ENCODE measurements around the gene KXD1. TPM values are rescaled to one million over a fixed set of nuclear protein-coding genes. Genes with fewer than 3 reads are reported as not detected.

The KXD1 gene
- total and polyA plus RNA-seq, 2 donors (not counting 1 experiment from before 2014, with no cell fraction given) = 90.0 to 166 TPM

DNA sequence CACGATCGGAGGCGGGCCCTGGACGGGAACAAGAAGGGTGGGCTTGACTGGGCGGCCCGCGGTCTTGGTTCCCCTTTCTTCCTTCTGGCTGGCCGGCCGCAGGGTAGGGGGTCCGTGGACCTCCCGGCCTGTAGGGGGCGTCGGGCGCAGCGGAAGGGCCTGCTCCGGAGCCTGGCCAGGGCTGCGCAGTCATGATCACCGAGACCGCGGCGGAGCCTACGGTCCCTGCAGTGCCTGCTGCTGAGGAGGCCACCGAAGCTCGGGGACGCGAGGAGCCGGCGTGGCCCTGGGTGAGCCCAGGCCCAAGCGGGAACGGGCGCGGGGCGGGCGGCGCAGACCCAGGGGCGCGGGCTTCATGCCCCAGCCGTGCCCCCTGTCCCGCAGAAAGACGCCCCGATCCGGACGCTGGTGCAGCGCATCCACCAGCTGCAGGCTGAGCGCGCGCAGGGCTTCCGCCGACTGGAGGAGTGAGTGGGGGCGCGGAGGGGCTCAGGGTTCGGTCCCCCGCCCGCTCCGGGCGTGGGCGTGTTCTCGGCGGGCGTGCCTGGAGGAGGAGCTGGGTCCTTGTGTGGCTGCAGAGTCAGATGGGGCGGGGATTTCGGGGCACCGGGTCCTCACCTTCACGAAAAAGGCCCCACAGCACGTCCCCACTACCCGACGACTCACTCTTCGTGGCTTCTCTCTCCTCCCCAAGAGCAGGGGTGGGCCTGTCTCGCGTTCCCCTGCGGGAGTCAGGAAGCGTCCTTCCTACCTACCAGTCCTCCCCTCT, 31.1 kb downstream of the KXD1 start, which contains the start of gene REX1BD:
REX1BD (plus strand) TSS at position 188 of the 769 bp plus-strand sequence; CDS start at position 192, 4 bp downstream.
- no peaks in the 10 kb centered on the region for H3K27me3 ChIP-seq (replicated peaks in 1 of 4; ENCODE audit: control extremely low read depth in 1 of 4, control insufficient read depth in 3 of 4, insufficient read depth in 4 of 4, low read length in 3 of 4)
- H3K36me3 ChIP-seq (replicated peaks in 1 of 2; ENCODE audit: control extremely low read depth in 1 of 2, control insufficient read depth in 1 of 2, extremely low read depth in 1 of 2, insufficient read depth in 2 of 2, low read length in 1 of 2) = peaks cover 0 to 6% of the 10 kb centered on the region in 2 experiments
- H3K27ac ChIP-seq (ENCODE audit: low read length in 2 of 2) = peak within 1 kb of the TSS; percentile 73 to 82
- peak within 1 kb of the TSS; percentile 46 to 92 (median 77) for H3K4me3 ChIP-seq (ENCODE audit: control extremely low read depth in 1 of 5, extremely low read depth in 1 of 5, insufficient read depth in 1 of 5, low read depth in 2 of 5, low read length in 4 of 5)
- WGBS (ENCODE audit: insufficient coverage) = under 1% methylated on average over 63 of the region's 72 CpGs
- no peaks in the 10 kb centered on the region for H3K9me3 ChIP-seq (ENCODE audit: control extremely low read depth in 1 of 3, control insufficient read depth in 2 of 3, insufficient read depth in 1 of 3, low read length in 2 of 3)
- Mint-ChIP-seq H3K27ac (peak within 1 kb of the TSS; percentile 89), H3K4me1 (peaks cover 30% of the 10 kb centered on the region), H3K4me3 (peak within 1 kb of the TSS; percentile 76), H3K27me3 (no peaks in the 10 kb centered on the region), H3K9me3 (ENCODE audit: insufficient read depth) (no peaks in the 10 kb centered on the region)
- intact Hi-C loops (cut with micrococcal nuclease) = loop anchor here (1.0 to 5.0 kb wide), 7 partner anchors 17 to 330 kb away; partner anchors contain the start of genes COPE, DDX49, ELL and FKBP8
- TF ChIP-seq, protein P1, sequence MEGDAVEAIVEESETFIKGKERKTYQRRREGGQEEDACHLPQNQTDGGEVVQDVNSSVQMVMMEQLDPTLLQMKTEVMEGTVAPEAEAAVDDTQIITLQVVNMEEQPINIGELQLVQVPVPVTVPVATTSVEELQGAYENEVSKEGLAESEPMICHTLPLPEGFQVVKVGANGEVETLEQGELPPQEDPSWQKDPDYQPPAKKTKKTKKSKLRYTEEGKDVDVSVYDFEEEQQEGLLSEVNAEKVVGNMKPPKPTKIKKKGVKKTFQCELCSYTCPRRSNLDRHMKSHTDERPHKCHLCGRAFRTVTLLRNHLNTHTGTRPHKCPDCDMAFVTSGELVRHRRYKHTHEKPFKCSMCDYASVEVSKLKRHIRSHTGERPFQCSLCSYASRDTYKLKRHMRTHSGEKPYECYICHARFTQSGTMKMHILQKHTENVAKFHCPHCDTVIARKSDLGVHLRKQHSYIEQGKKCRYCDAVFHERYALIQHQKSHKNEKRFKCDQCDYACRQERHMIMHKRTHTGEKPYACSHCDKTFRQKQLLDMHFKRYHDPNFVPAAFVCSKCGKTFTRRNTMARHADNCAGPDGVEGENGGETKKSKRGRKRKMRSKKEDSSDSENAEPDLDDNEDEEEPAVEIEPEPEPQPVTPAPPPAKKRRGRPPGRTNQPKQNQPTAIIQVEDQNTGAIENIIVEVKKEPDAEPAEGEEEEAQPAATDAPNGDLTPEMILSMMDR (IDR thresholded peaks at IDR 0.05) = peak; percentile 80
- TF ChIP-seq EZH2 (IDR thresholded peaks at IDR 0.05; ENCODE audit: borderline replicate concordance, insufficient read depth, low read depth, low read length, poor library complexity, severe bottlenecking) = no peak
- H3K79me2 ChIP-seq (ENCODE audit: control insufficient read depth, insufficient read depth, low read length) = no peaks in the 10 kb centered on the region
- H3K9ac ChIP-seq (ENCODE audit: low read length) = peak within 1 kb of the TSS; percentile 73
- ChIA-PET POLR2A (interaction anchor here (0.6 to 3.0 kb wide), 11 partner anchors 10 to 730 kb away, joined by 3 to 19 read pairs (median 7); partner anchors contain the start of genes COPE, DDX49, ELL and KXD1), CTCF (interaction anchor here (0.7 to 3.3 kb wide), 20 partner anchors 8 to 331 kb away, joined by 3 to 32 read pairs (median 4); partner anchors contain the start of genes COPE, DDX49 and UBA52)
- ATAC-seq (ENCODE audit: low read depth) (peak; percentile 78), DNase-seq (peak; percentile 93)
- peaks cover 10% of the 10 kb centered on the region for H4K20me1 ChIP-seq (ENCODE audit: control insufficient read depth, insufficient read depth, low read length, poor library complexity, severe bottlenecking)
- H3K4me1 ChIP-seq (ENCODE audit: control insufficient read depth in 2 of 2, insufficient read depth in 2 of 2, low read length in 2 of 2) = peaks cover 18 to 43% of the 10 kb centered on the region in 2 donors
- peak within 1 kb of the TSS; percentile 96 for H3K4me2 ChIP-seq (replicated peaks; ENCODE audit: low read depth, low read length, poor library complexity, severe bottlenecking)
- H2AFZ ChIP-seq (ENCODE audit: insufficient read depth, low read depth, low read length, poor library complexity, severe bottlenecking) = peak within 1 kb of the TSS; percentile 89

All from B cell (primary cell).